HUDEP-2 (cell line): ENCODE data around the gene LRRC4C.
"Not testable (repeated sequence)": the region's sequence is repeated elsewhere in the genome, so short reads cannot be mapped to it uniquely, and the experiment has no call there.

Experiments
- DNase-seq, 76 experiments: peaks; one replicate each; lab custom pipeline; 2025; ENCODE audit not compliant: unreplicated experiment in 76 of 76; lab: John Stamatoyannopoulos, UW

LRRC4C gene

GRCh38 chr11:40207416-40207815 is 1252.0 kb downstream of the LRRC4C start:
- DNase-seq, result no peak

- no peak for DNase-seq
Measured at GRCh38 chr11:40204228-40204627, 1255.2 kb downstream of the LRRC4C start.

- no peak for DNase-seq
Measured at GRCh38 chr11:40203606-40204005, 1255.8 kb downstream of the LRRC4C start.

GRCh38 chr11:40202589-40203270 is 1256.7 kb downstream of the LRRC4C start:
- no peak for DNase-seq

- not testable (repeated sequence) for DNase-seq
Measured at GRCh38 chr11:40192590-40192989, 1266.9 kb downstream of the LRRC4C start.

- no peak for DNase-seq
Measured at GRCh38 chr11:40190294-40190693, 1269.2 kb downstream of the LRRC4C start.

- no peak for DNase-seq
Measured at GRCh38 chr11:40188848-40189247, 1270.6 kb downstream of the LRRC4C start.

- no peak for DNase-seq
Measured at GRCh38 chr11:40187295-40187694, 1272.2 kb downstream of the LRRC4C start.

- no peak for DNase-seq
Measured at GRCh38 chr11:40186437-40187263, 1272.8 kb downstream of the LRRC4C start.

- no peak for DNase-seq
Measured at GRCh38 chr11:40185793-40186192, 1273.7 kb downstream of the LRRC4C start.

GRCh38 chr11:40183073-40184064 is 1276.1 kb downstream of the LRRC4C start:
- no peak for DNase-seq

GRCh38 chr11:40179541-40179940 is 1279.9 kb downstream of the LRRC4C start:
- DNase-seq, result no peak

GRCh38 chr11:40178470-40178869 is 1281.0 kb downstream of the LRRC4C start:
- DNase-seq, result no peak

- no peak for DNase-seq
Measured at GRCh38 chr11:40175980-40176379, 1283.5 kb downstream of the LRRC4C start.

- DNase-seq, result no peak
Measured at GRCh38 chr11:40170078-40170477, 1289.4 kb downstream of the LRRC4C start.

GRCh38 chr11:40168414-40168813 is 1291.0 kb downstream of the LRRC4C start:
- no peak for DNase-seq

GRCh38 chr11:40167805-40168204 is 1291.6 kb downstream of the LRRC4C start:
- DNase-seq, result not testable (repeated sequence)

- peak in 1 of 76 experiments; percentile 4 for DNase-seq
Measured at GRCh38 chr11:40166892-40167291, 1292.6 kb downstream of the LRRC4C start.

GRCh38 chr11:40162901-40163883 is 1296.3 kb downstream of the LRRC4C start:
- no peak for DNase-seq
